Cardiac septum (tissue), 1 donor: ENCODE results near the gene RIOX2. TPM values are rescaled to one million over a fixed set of nuclear protein-coding genes. Genes with fewer than 3 reads are reported as not detected.

ENCODE experiments used
- DNase-seq: peaks from one replicate; pipeline ENCODE4 v3.0.0-alpha.2; 2020; ENCODE audit warnings: low spot score
- intact Hi-C: fragments of 100-400 bp; cut with DNase I; formaldehyde crosslinking; loops from one replicate; pipeline ENCODE4 v1.14.0; 2022
- total RNA-seq: library from RNA; stranded (reverse); fragmentation: NEBNext Ultra II Directional; extraction: Animal tissue kit (Norgen Biotek cat#: 25700); gene quantifications from one replicate; pipeline ENCODE4 v1.2.1, GENCODE V29; 2021
- donor health status: DM: no; HTN: no; CAD: no.

RIOX2 gene
- total RNA-seq, 1 donor from 2014 or later = 14.2 TPM

GRCh38 chr3:97992547-97993173 lies 20.4 kb upstream of the RIOX2 start:
- DNase-seq = no peak

GRCh38 chr3:97991293-97991682 lies 19.1 kb upstream of the RIOX2 start:
- DNase-seq = no peak
- intact Hi-C loops = no loop called here

More at GRCh38 chr3:97992547-97993173, 20.4 kb upstream of the RIOX2 start:
- intact Hi-C loops = no loop called here

GRCh38 chr3:97990624-97991292 lies 18.5 kb upstream of the RIOX2 start:
- DNase-seq = no peak
- intact Hi-C loops = no loop called here

DNA sequence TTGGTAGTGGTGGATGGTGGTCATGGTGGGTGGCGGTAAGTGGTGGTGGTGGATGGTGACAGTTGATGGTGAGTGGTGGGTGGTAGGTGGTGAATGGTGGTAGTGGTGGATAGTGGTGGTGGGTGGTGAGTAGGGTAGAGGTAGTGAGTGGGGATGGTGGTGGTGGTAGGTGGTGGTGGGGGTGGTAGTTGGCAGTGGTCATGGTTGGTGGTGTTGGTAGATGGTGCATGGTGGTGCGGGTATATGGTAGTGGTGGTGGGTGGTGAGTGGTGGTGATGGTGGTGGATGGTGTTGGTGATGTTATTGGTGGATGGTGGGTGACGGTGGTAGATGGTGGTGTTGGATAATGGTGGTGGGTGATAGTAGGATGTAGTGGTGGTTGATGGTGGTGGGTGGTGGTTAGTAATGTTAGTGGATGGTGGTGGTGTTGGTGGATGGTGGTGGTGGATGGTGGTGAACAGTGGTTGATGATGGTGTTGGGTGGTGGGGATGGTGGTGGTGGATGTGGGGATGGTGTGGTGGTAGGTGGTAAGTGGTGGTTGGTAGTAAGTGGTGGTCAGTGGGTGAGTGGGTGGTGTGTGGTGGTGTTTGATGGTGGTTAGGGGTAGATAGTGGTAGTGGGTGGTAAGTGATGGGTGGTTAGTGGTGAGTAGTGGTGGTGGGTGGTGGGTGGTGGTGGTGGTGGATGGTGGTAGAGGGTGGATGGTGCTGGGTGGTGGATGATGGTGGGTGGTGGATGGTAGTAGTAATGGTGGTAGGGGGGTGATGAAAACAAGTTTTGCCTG lies 16.7 kb upstream of the RIOX2 start:
- no peak for DNase-seq
- intact Hi-C loops = no loop called here

DNA sequence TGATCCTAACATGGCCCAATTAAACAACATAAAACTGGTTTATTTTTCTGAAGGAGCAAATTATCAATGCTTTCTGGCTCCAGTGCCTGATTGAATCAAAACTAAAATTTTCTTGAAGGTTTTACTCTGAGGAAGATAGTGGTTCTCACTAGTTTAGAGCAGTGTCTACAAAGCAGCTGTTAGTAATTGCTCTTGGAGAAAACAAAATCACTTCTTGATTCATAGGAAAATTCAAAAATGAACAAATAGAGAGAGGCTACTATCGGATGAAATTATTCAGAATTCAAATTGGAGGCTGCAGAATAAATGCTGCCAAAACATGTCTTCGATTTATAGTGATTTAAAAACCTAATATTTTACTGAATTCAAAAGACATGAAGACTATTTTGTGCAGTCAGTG lies 15.1 kb upstream of the RIOX2 start:
- intact Hi-C loops = no loop called here
- no peak for DNase-seq

DNA sequence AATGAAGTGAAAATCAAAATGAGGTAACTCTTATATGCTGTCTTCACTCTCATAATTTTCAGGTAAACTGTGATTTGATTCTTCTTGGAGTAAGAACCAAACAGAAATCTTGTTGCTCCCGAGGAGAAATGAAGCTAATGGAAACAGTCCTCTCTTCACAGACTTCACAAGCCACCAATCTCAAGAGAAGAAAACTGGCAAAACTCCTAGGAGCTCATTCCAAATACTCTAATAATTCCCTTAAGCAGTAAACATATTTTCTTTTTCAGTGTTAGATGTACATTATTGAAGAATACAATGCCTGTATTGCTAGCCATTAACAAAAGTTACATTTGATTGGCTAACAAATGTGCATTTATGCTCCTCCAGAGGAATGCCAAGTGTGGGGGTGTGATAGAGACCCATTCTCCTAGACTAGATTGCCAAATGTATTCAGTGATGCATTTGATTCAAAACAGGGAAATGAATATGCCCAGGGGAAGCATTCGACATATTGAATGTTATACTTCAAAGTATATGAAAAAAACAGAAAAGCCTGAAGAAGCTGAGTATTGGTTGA lies 11.8 kb upstream of the RIOX2 start:
- DNase-seq = no peak
- intact Hi-C loops = no loop called here

GRCh38 chr3:97981886-97982285 lies 9.7 kb upstream of the RIOX2 start:
- intact Hi-C loops = no loop called here
- no peak for DNase-seq

GRCh38 chr3:97979610-97980009 lies 7.4 kb upstream of the RIOX2 start:
- intact Hi-C loops = loop anchor here (5.0 kb wide), 1 partner anchor 187 kb away; no protein-coding TSS in a partner anchor
- no peak for DNase-seq

DNA sequence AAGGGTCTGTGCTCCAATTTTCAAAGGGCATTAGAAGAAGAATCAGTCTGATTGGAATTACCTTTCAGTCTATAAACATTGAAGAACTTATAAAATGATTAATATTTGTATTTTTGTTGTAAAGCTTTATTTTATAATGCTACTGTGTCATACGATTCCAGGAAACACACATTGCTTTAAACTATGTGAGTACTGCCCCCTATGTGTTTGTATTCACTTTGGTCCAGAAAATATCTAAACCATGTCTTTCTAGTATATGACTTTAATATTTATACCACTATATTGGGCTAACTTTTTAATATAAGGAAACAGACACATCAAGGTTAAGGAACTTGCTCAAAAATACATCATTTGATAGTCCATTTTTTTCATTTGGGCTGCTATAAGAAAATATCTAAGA lies 3.2 kb upstream of the RIOX2 start:
- intact Hi-C loops = loop anchor here (5.0 kb wide), 1 partner anchor 183 kb away; no protein-coding TSS in a partner anchor
- no peak for DNase-seq

GRCh38 chr3:97974996-97975395 lies 2.8 kb upstream of the RIOX2 start:
- DNase-seq = no peak
- intact Hi-C loops = loop anchor here (5.0 kb wide), 3 partner anchors 73 to 183 kb away; partner anchors contain the start of gene CRYBG3

GRCh38 chr3:97972976-97973375 lies 745 bp upstream of the RIOX2 start:
- no peak for DNase-seq
- intact Hi-C loops = loop anchor here (5.0 kb wide), 2 partner anchors 71 to 151 kb away; partner anchors contain the start of gene CRYBG3

GRCh38 chr3:97970956-97971620 lies 1.1 kb downstream of the RIOX2 start:
- DNase-seq = no peak
- intact Hi-C loops = loop anchor here (5.0 kb wide), 2 partner anchors 69 to 149 kb away; partner anchors contain the start of gene CRYBG3

DNA sequence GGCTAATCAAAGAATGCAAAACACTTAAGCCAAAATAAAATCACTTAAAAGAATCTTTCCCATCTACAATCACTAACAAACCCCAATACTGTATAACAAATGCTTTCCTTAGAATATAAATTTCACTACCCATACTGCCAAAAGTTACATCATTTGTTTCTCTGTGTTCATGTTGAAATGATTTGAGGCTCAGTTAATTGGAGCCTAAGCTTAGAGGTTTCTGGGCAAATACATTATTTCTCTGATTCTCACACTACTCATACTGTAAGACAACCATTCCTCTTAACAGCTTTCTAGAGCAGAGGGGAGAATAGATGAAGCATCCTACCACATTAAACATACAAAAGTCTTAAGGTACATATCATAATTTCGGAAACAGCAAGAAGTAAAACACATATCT lies 2.1 kb downstream of the RIOX2 start:
- intact Hi-C loops = loop anchor here (5.0 kb wide), 2 partner anchors 68 to 148 kb away; partner anchors contain the start of gene CRYBG3
- no peak for DNase-seq

DNA sequence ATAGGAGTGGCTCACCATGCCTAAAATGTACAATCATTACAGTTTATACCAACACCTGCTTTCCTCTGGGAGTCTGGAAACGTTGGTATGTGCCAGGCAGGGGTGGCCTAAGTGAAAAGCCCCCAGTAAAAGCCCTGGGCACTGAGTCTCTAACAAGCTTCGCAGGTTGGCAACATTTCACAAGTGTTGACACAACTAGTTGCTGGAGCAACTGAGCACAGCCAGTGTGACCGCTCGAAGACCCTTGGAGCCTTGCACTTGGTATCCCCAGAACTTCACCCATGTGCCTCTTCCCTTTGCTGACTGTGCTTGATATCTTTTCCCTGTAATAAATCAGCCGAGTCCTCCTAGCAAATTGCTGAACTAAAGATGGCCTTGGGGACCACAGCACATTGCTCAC lies 2.7 kb downstream of the RIOX2 start:
- intact Hi-C loops = loop anchor here (5.0 kb wide), 1 partner anchor 53 kb away; no protein-coding TSS in a partner anchor
- DNase-seq = no peak

GRCh38 chr3:97968376-97968775 lies 3.9 kb downstream of the RIOX2 start:
- DNase-seq = no peak
- intact Hi-C loops = loop anchor here (5.0 kb wide), 1 partner anchor 54 kb away; no protein-coding TSS in a partner anchor

DNA sequence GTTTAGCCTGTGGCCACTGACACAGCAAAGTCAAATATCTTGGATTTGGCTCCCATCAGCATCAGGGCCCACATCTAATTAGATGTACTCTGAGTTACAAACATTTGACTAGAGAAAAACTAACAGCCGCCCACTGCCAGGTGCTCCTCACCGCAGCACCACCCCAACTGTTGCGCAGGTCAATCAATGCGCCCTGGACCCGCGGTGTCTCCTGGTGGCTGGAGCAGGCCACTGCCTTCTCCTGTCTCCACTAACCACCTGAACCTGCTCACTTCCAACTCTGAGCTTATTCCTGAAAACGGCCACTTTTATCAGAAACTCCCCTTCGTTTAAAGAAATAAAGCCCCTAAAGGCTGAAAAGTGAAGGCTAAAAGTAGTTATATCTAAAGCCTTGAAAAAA lies 4.3 kb downstream of the RIOX2 start:
- DNase-seq = no peak
- intact Hi-C loops = loop anchor here (5.0 kb wide), 1 partner anchor 54 kb away; no protein-coding TSS in a partner anchor

GRCh38 chr3:97960993-97961766 lies 11.1 kb downstream of the RIOX2 start:
- no peak for DNase-seq
- intact Hi-C loops = no loop called here

DNA sequence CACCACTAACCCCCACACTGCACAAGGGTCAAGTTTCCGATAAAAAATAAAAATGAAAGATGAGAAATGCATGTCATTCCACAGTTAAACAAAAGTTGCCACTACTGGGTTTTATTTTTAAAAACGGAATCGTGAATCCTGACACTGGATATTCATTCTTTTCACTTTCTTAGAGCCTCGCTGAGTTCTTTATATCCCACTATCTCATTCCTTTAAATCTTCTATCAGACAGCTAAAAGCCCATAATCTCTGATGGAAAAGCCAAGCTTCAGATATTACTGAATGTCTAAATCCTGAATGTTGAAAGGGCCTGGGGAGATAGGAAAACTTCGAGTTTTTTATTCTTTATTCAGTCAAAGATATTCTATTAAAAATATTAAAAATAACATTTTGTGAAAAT lies 11.7 kb downstream of the RIOX2 start:
- intact Hi-C loops = no loop called here
- DNase-seq = no peak

DNA sequence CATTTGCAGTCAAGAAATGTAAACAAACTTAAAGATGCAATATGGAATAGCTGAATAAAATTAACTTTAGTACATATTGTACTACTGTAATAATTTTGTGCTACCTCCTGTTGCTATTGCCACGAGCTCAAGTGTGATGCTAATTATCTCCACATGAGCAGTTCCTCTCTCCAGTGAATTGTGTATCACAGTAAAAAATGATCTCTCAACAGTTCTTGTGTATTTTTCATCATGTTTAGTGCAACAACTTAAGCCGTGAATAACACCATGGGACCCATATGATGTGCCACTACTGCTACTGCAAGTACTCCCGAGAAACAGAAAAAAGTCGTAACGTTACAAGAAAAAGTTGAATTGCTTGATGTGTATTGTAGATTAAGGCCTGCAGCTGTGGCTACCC lies 12.4 kb downstream of the RIOX2 start:
- intact Hi-C loops = no loop called here
- DNase-seq = no peak
